H9 (cell line): ENCODE data around the gene COL27A1. TPM values are rescaled to one million over a fixed set of nuclear protein-coding genes. Genes with fewer than 3 reads are reported as not detected.

Experiments
- DNase-seq: peaks from one replicate; pipeline ENCODE4 v3.0.0-alpha.2; 2017
- H2AFZ ChIP-seq: one replicate; pipeline ENCODE4 v1.6.1; 2013; ENCODE audit warnings: mild to moderate bottlenecking, low read length, control low read depth, moderate library complexity
- H2AK5ac ChIP-seq: 2 replicates; pipeline ENCODE4 v1.6.1; 2013; ENCODE audit warnings: low read length, control low read depth, mixed read lengths; ENCODE audit not compliant: insufficient read length
- H2BK120ac ChIP-seq: one replicate; pipeline ENCODE4 v1.6.1; 2013; ENCODE audit warnings: low read depth, mild to moderate bottlenecking, low read length, control low read depth, inconsistent platforms; ENCODE audit not compliant: poor library complexity, severe bottlenecking
- H2BK12ac ChIP-seq: 2 replicates; pipeline ENCODE4 v1.6.1; 2013; ENCODE audit warnings: low read length, control low read depth, mixed read lengths, low read depth; ENCODE audit not compliant: insufficient read length
- H2BK15ac ChIP-seq: 2 replicates; pipeline ENCODE4 v1.6.1; 2013; ENCODE audit warnings: low read depth, low read length, control low read depth
- H2BK20ac ChIP-seq: one replicate; pipeline ENCODE4 v1.6.1; 2013; ENCODE audit warnings: low read depth, mild to moderate bottlenecking, low read length, control low read depth, inconsistent platforms; ENCODE audit not compliant: poor library complexity, severe bottlenecking
- H2BK5ac ChIP-seq: 2 replicates; pipeline ENCODE4 v1.6.1; 2013; ENCODE audit warnings: low read length, control low read depth, mixed read lengths; ENCODE audit not compliant: insufficient read length
- H3K14ac ChIP-seq: 2 replicates; pipeline ENCODE4 v1.6.1; 2013; ENCODE audit warnings: low read length, control low read depth; ENCODE audit not compliant: insufficient read depth
- H3K18ac ChIP-seq: 2 replicates; pipeline ENCODE4 v1.6.1; 2013; ENCODE audit warnings: low read depth, mild to moderate bottlenecking, mixed read lengths, low read length, control low read depth; ENCODE audit not compliant: insufficient read length
- H3K23ac ChIP-seq: 2 replicates; pipeline ENCODE4 v1.6.1; 2013; ENCODE audit warnings: low read length, control low read depth, mixed read lengths, low read depth; ENCODE audit not compliant: insufficient read length
- H3K23me2 ChIP-seq: 2 replicates; pipeline ENCODE4 v1.6.1; 2013; ENCODE audit warnings: low read depth, mild to moderate bottlenecking, mixed read lengths, low read length, control low read depth; ENCODE audit not compliant: insufficient read length, poor library complexity, severe bottlenecking
- H3K27ac ChIP-seq: 2 replicates; pipeline ENCODE4 v1.5.1; 2013; ENCODE audit warnings: low read length, control low read depth, mixed read lengths, low read depth; ENCODE audit not compliant: insufficient read length
- H3K27me3 ChIP-seq: 2 replicates; pipeline ENCODE4 v1.6.1; 2013; ENCODE audit warnings: low read length, control low read depth, inconsistent platforms; ENCODE audit not compliant: insufficient read depth
- H3K4ac ChIP-seq: 2 replicates; pipeline ENCODE4 v1.6.1; 2013; ENCODE audit warnings: low read depth, mild to moderate bottlenecking, control low read depth, inconsistent platforms, low read length, moderate library complexity
- H3K4me1 ChIP-seq: 2 replicates; pipeline ENCODE4 v1.6.1; 2013; ENCODE audit warnings: low read length, control low read depth, inconsistent platforms; ENCODE audit not compliant: insufficient read depth
- H3K4me2 ChIP-seq: 2 replicates; pipeline ENCODE4 v1.6.1; 2013; ENCODE audit warnings: low read length, control low read depth, mixed read lengths; ENCODE audit not compliant: insufficient read length, insufficient read depth
- H3K56ac ChIP-seq: 2 replicates; pipeline ENCODE4 v1.6.1; 2013; ENCODE audit warnings: low read depth, mild to moderate bottlenecking, mixed read lengths, low read length, control low read depth; ENCODE audit not compliant: insufficient read length
- H3K79me1 ChIP-seq: 2 replicates; pipeline ENCODE4 v1.6.1; 2013; ENCODE audit warnings: low read depth, mild to moderate bottlenecking, moderate library complexity, low read length, control low read depth, inconsistent platforms; ENCODE audit not compliant: insufficient read depth, poor library complexity, severe bottlenecking
- H3K79me2 ChIP-seq: 2 replicates; pipeline ENCODE4 v1.6.1; 2013; ENCODE audit warnings: low read length, control low read depth, inconsistent platforms; ENCODE audit not compliant: insufficient read depth
- H3K9ac ChIP-seq: 2 replicates; pipeline ENCODE4 v1.6.1; 2013; ENCODE audit warnings: low read length, control low read depth, mixed read lengths; ENCODE audit not compliant: insufficient read length; ENCODE audit errors: extremely low read depth
- H3K9me3 ChIP-seq: one replicate; pipeline ENCODE4 v1.6.1; 2013; ENCODE audit warnings: low read depth, low read length, inconsistent platforms; ENCODE audit not compliant: control insufficient read depth
- H3T11ph ChIP-seq: one replicate; pipeline ENCODE4 v1.6.1; 2013; ENCODE audit warnings: mild to moderate bottlenecking, low read length, control low read depth, inconsistent platforms
- H4K20me1 ChIP-seq: one replicate; pipeline ENCODE4 v1.6.1; 2013; ENCODE audit not compliant: control insufficient read depth, insufficient read length, insufficient read depth
- H4K5ac ChIP-seq: 2 replicates; pipeline ENCODE4 v1.6.1; 2013; ENCODE audit warnings: low read depth, mild to moderate bottlenecking, mixed read lengths, low read length, control low read depth; ENCODE audit not compliant: insufficient read length
- H4K8ac ChIP-seq: replicated peaks from 2 replicates; pipeline ENCODE4 v1.6.1; 2013; ENCODE audit warnings: low read length, control low read depth, mixed read lengths, low read depth; ENCODE audit not compliant: insufficient read length
- H4K91ac ChIP-seq: 2 replicates; pipeline ENCODE4 v1.6.1; 2013; ENCODE audit warnings: low read depth, mild to moderate bottlenecking, moderate library complexity, mixed read lengths, low read length, control low read depth; ENCODE audit not compliant: insufficient read length
- H3K27ac Mint-ChIP-seq, 3 experiments: 2 replicates in 2 of 3; 3 replicates in 1 of 3; pipeline ENCODE4 v1.8.0; 2020 to 2021; ENCODE audit warnings: mixed read lengths in 3 of 3, mild to moderate bottlenecking in 1 of 3, moderate library complexity in 1 of 3
- H3K27me3 Mint-ChIP-seq: 2 replicates; pipeline ENCODE4 v1.8.0; 2021; ENCODE audit warnings: low read depth, mild to moderate bottlenecking, moderate library complexity, mixed read lengths
- H3K36me3 Mint-ChIP-seq, 3 experiments: 2 replicates in 2 of 3; 3 replicates in 1 of 3; pipeline ENCODE4 v1.8.0; 2020 to 2021; ENCODE audit warnings: low read depth in 3 of 3, mixed read lengths in 3 of 3; ENCODE audit not compliant: insufficient read depth in 1 of 3
- H3K4me1 Mint-ChIP-seq, 2 experiments: 2 replicates each; pipeline ENCODE4 v1.8.0; 2020; ENCODE audit warnings: mixed read lengths in 2 of 2
- H3K4me3 Mint-ChIP-seq, 2 experiments: 2 replicates in 1 of 2; 3 replicates in 1 of 2; pipeline ENCODE4 v1.8.0; 2020 to 2021; ENCODE audit warnings: mild to moderate bottlenecking in 2 of 2, mixed read lengths in 2 of 2, moderate library complexity in 1 of 2
- H3K9me3 Mint-ChIP-seq, 2 experiments: 2 replicates in 1 of 2; 3 replicates in 1 of 2; pipeline ENCODE4 v1.8.0; 2020; ENCODE audit warnings: mild to moderate bottlenecking in 2 of 2, mixed read lengths in 2 of 2, moderate library complexity in 1 of 2
- WGBS: extraction: QIAGEN DNeasy Blood & Tissue Kit; methylation state at CpG from one replicate; pipeline ENCODE4 v1.1.7; 2013; ENCODE audit warnings: missing lambda C conversion rate, low lambda C conversion rate, mixed read lengths; ENCODE audit not compliant: insufficient read length; ENCODE audit errors: extremely low coverage; 5-methylcytosine and 5-hydroxymethylcytosine counted together
- total RNA-seq: library from RNA; stranded (reverse); gene quantifications from 2 replicates; pipeline ENCODE4 v1.2.1, GENCODE V29; 2021
- TF ChIP-seq, protein P1 (sequence below): fragments of 200-600 bp; sonication (generic); conservative IDR thresholded peaks from 3 replicates; pipeline ENCODE4 v1.8.0; 2021; ENCODE audit warnings: antibody characterized with exemption, mild to moderate bottlenecking

Gene COL27A1
- total RNA-seq, 1 experiment from 2014 or later, result 17.9 TPM

DNA sequence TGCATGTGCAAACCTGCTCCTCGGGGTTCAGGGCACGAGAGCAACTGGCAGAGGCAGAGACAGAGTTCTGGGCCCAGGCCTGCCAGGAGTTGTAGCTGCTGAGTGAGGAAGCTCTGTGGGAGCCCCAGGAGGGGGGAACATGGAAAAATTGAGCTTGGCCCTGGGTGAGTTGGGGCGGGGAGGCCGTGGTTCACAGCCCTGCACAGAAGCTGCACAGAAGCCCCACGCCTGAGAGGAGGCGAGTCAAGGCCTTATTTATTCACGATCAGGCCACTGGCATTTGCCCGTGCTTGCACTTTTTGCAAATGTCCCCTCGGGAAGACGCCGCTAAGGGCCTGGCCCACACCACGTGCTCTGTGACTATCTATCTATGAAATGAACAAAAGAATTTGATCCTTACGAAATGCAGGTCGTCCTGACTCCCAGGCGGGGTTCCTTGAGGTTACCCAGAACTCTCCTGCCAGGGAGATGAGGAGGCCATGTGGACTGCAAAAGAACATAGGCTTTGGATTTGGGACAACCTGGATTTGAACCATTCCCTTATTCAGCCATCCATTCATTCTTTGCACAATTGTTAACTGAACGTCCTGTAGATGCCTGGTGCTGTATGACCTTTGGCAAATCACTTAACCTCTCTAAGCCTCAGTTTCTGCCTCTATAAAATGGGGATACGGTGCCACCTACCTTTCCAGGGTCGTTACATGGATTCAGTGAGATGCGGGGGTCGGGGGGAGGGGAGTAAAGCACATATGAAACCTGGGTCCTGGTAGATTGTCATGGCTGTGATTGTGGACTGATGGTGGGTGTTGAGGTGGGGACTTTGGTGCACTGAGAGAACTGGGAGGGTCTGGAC is 17.9 kb downstream of the COL27A1 start:
- no peaks in the 10 kb centered on the region; the same call in 1 of the 2 replicates for H3K27me3 Mint-ChIP-seq
- H3K27ac ChIP-seq, result no peak overlapping the region
- WGBS, result no CpG with 5 or more reads among the region's 20 CpGs
- H3K4me3 Mint-ChIP-seq, result no peak overlapping the region
- no peak overlapping the region for H3K23ac ChIP-seq
- no peak overlapping the region for H2BK120ac ChIP-seq
- DNase-seq, result no peak
- no peak overlapping the region for H4K8ac ChIP-seq
- H2AFZ ChIP-seq, result no peak overlapping the region
- H3K23me2 ChIP-seq, result no peaks in the 10 kb centered on the region
- H4K91ac ChIP-seq, result no peak overlapping the region
- no peak overlapping the region for H2BK5ac ChIP-seq
- no peaks in the 10 kb centered on the region for H3K27me3 ChIP-seq
- no peak overlapping the region for H3T11ph ChIP-seq
- no peaks in the 10 kb centered on the region for H3K79me2 ChIP-seq
- H4K20me1 ChIP-seq, result no peaks in the 10 kb centered on the region
- H2BK15ac ChIP-seq, result no peak overlapping the region
- no peaks in the 10 kb centered on the region for H3K4me1 ChIP-seq
- no peak overlapping the region for H2AK5ac ChIP-seq
- H3K4me1 Mint-ChIP-seq, result peaks cover 6 to 10% of the 10 kb centered on the region in 2 experiments; a peak in 2 of 4 replicates
- no peaks in the 10 kb centered on the region for H3K9me3 Mint-ChIP-seq
- H3K79me1 ChIP-seq, result no peaks in the 10 kb centered on the region
- no peaks in the 10 kb centered on the region for H3K9me3 ChIP-seq
- TF ChIP-seq, protein P1, sequence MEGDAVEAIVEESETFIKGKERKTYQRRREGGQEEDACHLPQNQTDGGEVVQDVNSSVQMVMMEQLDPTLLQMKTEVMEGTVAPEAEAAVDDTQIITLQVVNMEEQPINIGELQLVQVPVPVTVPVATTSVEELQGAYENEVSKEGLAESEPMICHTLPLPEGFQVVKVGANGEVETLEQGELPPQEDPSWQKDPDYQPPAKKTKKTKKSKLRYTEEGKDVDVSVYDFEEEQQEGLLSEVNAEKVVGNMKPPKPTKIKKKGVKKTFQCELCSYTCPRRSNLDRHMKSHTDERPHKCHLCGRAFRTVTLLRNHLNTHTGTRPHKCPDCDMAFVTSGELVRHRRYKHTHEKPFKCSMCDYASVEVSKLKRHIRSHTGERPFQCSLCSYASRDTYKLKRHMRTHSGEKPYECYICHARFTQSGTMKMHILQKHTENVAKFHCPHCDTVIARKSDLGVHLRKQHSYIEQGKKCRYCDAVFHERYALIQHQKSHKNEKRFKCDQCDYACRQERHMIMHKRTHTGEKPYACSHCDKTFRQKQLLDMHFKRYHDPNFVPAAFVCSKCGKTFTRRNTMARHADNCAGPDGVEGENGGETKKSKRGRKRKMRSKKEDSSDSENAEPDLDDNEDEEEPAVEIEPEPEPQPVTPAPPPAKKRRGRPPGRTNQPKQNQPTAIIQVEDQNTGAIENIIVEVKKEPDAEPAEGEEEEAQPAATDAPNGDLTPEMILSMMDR, result no peak
- no peak overlapping the region for H2BK20ac ChIP-seq
- H3K4me2 ChIP-seq, result no peak overlapping the region
- no peak overlapping the region for H3K56ac ChIP-seq
- H3K18ac ChIP-seq, result no peak overlapping the region
- no peak overlapping the region for H3K9ac ChIP-seq
- H2BK12ac ChIP-seq, result no peak overlapping the region
- H3K14ac ChIP-seq, result no peak overlapping the region
- H3K27ac Mint-ChIP-seq, result peak overlapping the region in 2 of 3 experiments; percentile 77 to 91; a peak in 3 of 7 replicates
- H3K36me3 Mint-ChIP-seq, result peaks cover 0 to 12% (median 3%) of the 10 kb centered on the region in 3 experiments; a peak in 4 of 7 replicates
- no peak overlapping the region for H3K4ac ChIP-seq
- H4K5ac ChIP-seq, result no peak overlapping the region
